Activated T-helper 17 cell treated with anti-CD3 and anti-CD28 coated beads, Interleukin-2, amount 50 U/mL, for 72 hours (primary cell): ENCODE results near the gene USP10. TPM values are rescaled to one million over a fixed set of nuclear protein-coding genes. Genes with fewer than 3 reads are reported as not detected.

ENCODE experiments used
- ATAC-seq: fragments of 150-1000 bp; cut with Tn5 transposase; replicated peaks from 2 replicates; pipeline ENCODE4 v1.10.0; 2021; ENCODE audit warnings: mild to moderate bottlenecking, moderate library complexity
- H3K27ac Mint-ChIP-seq: one replicate; pipeline ENCODE4 v1.8.0; 2022; ENCODE audit warnings: mixed read lengths
- H3K27me3 Mint-ChIP-seq: one replicate; pipeline ENCODE4 v1.8.0; 2022; ENCODE audit warnings: mixed read lengths
- H3K36me3 Mint-ChIP-seq: one replicate; pipeline ENCODE4 v1.8.0; 2022; ENCODE audit warnings: low read depth, mild to moderate bottlenecking, mixed read lengths
- H3K4me1 Mint-ChIP-seq: one replicate; pipeline ENCODE4 v1.8.0; 2022; ENCODE audit warnings: mixed read lengths
- H3K4me3 Mint-ChIP-seq: one replicate; pipeline ENCODE4 v1.8.0; 2022; ENCODE audit warnings: mild to moderate bottlenecking, mixed read lengths
- H3K9me3 Mint-ChIP-seq: one replicate; pipeline ENCODE4 v1.8.0; 2022; ENCODE audit warnings: mixed read lengths
- total RNA-seq, 2 donors: library from RNA; stranded (reverse); gene quantifications; one replicate each; pipeline ENCODE4 v1.2.3, GENCODE V29; 2022

Gene USP10
- total RNA-seq, 2 donors from 2014 or later: 93.4 to 127 TPM

DNA sequence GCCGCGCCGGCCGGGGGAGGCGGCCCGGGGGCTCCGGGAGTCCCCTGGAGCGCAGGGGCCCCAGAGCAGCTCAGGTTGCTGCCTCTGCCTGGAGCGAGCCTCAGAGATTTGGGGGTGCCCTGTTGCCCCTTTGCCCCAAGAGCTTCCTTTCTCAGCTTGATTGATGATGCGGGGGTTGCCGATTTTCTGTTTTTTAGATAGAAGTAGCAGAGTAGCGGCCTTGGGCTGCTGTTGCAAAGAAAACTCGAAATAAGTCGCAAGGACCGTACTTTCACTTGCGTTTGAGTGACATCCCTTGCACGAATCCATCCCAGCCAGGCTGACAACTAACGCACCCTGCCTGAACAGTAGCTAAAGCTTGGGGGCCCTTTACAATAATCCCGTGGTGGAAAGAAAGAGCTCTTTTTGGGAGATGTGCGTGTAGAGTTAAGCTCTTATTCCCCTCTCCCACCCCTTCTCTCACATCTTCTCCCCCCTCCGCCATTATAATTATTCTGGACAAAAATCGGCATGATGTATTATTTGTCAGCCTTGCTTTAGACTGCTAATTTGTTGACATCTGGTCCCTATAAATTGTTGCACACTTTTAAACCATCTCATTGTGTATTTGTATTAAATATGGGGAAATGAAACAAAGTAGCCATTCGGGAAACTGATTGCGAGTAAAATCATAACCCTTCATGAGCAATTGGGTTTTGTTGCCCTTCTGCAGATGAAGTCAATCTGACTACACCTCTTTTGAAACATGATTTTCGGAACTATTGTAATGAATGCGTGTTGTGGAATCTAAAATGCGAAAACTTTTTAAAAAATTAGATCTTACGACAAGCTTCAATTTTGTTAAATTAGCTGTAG is 873 bp downstream of the USP10 start:
- H3K4me3 Mint-ChIP-seq: peak overlapping the region; percentile 94
- no peaks in the 10 kb centered on the region for H3K27me3 Mint-ChIP-seq
- H3K36me3 Mint-ChIP-seq: peaks cover 33% of the 10 kb centered on the region
- peak overlapping the region; percentile 95 for H3K27ac Mint-ChIP-seq
- peaks cover 26% of the 10 kb centered on the region for H3K4me1 Mint-ChIP-seq
- peak; percentile 41 for ATAC-seq
- H3K9me3 Mint-ChIP-seq: no peaks in the 10 kb centered on the region

DNA sequence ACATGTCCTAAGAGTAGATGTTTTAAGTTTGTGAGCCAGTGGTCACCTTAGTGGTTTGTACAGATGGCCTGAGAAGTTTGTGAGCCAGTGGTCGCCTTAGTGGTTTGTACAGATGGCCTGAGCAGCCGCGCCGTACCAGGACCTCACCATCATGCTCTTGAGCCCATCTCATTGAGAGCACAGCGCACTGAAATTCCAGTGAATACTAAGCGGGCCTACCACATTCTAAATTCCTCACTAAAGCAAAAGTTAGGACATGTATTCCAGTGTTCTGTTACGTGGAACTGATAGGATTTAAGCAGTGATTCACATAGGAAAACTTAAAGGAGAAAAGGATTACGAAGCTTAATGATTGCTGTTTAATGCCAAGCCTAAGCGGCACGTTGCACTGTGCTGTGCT is 3.9 kb downstream of the USP10 start:
- H3K4me3 Mint-ChIP-seq: peak overlapping the region; percentile 41
- no peak overlapping the region for H3K27ac Mint-ChIP-seq
- no peaks in the 10 kb centered on the region for H3K9me3 Mint-ChIP-seq
- ATAC-seq: no peak
- peaks cover 33% of the 10 kb centered on the region for H3K4me1 Mint-ChIP-seq
- peaks cover 58% of the 10 kb centered on the region for H3K36me3 Mint-ChIP-seq
- no peaks in the 10 kb centered on the region for H3K27me3 Mint-ChIP-seq

DNA sequence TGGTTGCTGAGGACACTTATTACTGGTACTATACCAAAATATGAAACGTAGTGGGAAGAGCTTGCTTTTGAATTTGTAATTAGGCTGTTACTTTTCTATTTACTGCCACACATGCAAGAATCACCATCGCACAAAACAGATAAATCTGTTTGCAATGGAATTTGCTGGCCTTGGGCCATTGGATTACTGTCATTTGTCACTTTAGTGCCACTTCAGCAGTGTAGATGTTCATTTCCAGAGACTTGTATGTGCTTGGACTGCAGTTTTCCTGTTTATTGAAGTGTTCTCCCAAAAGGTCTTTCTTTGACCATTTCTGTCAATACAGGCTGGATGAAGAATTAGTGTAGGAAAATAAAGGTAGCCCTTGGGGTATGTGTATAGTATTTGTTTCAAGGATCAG is 4.5 kb downstream of the USP10 start:
- peaks cover 39% of the 10 kb centered on the region for H3K4me1 Mint-ChIP-seq
- ATAC-seq: no peak
- H3K27ac Mint-ChIP-seq: peak overlapping the region; percentile 10
- H3K4me3 Mint-ChIP-seq: peak overlapping the region; percentile 19
- no peaks in the 10 kb centered on the region for H3K9me3 Mint-ChIP-seq
- H3K36me3 Mint-ChIP-seq: peaks cover 64% of the 10 kb centered on the region
- H3K27me3 Mint-ChIP-seq: no peaks in the 10 kb centered on the region

DNA sequence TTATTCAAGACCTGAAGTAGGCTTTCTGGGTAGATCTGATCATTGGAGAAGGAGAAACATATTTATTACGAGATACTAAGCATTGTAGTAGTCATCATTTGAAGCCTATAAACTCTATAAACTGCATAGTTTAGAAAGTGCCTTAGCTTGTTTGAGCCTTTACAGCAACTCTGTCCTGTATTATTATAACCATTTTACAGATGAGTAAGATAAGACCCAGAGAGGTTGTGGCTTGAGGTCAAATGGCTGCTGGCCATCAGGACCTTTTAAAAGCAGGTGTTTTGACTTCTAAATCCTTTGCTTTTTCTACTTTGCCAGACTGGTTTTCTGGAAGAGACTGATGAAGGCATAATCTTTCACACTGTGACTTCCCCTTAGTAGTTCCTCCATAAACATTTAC is 7.1 kb downstream of the USP10 start:
- no peak for ATAC-seq
- H3K4me1 Mint-ChIP-seq: peaks cover 44% of the 10 kb centered on the region
- no peaks in the 10 kb centered on the region for H3K9me3 Mint-ChIP-seq

DNA sequence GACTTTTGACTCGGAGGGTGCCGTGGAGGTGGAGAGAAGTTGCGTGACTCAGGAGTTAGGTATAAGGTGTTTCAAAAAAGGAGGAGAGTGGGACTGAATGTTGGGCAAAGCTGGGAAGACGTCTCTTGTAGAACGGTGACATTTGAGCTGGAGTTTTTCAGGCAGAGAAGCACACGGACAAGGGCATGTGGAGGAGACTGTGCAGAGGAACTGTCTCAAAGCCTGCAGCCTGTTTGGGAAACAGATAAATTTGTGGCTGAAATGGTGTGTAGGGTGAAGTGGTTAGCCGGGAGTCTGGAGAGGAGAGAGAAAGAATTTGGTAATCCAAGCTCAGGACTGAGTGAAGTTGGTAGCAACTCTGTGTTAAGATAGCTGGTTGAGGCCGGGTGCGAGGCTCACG is 9.8 kb downstream of the USP10 start:
- Mint-ChIP-seq H3K4me1 (peaks cover 47% of the 10 kb centered on the region), H3K27ac (peak overlapping the region; percentile 12), H3K36me3 (peaks cover 72% of the 10 kb centered on the region), H3K27me3 (no peaks in the 10 kb centered on the region), H3K9me3 (no peaks in the 10 kb centered on the region), H3K4me3 (no peak overlapping the region)
- ATAC-seq: no peak

More for the DNA sequence above, 7.1 kb downstream of the USP10 start:
- Mint-ChIP-seq H3K4me3 (no peak overlapping the region), H3K36me3 (peaks cover 76% of the 10 kb centered on the region), H3K27me3 (no peaks in the 10 kb centered on the region), H3K27ac (no peak overlapping the region)

DNA sequence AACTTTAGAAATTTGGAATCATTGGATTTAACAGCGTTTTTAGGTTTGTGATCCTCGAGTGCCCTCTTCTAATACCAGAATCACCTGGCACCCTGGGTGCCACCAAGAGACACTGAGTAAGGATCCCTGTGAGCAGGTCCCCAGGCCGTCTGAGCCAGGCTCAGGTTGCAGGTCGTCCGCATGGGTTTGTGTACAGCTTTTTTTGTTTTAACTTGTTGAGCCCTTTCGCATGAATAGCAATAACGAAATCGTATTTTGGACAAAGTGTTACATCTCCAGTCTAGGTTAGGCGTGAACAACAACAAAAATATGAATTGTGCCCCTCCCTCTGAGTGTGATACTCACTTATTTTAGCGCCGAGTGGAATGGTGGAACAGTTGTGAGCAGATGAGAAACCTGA is 10.9 kb downstream of the USP10 start:
- Mint-ChIP-seq H3K4me3 (no peak overlapping the region), H3K36me3 (peaks cover 68% of the 10 kb centered on the region), H3K4me1 (peaks cover 46% of the 10 kb centered on the region), H3K9me3 (no peaks in the 10 kb centered on the region), H3K27me3 (no peaks in the 10 kb centered on the region), H3K27ac (no peak overlapping the region)
- ATAC-seq: no peak

DNA sequence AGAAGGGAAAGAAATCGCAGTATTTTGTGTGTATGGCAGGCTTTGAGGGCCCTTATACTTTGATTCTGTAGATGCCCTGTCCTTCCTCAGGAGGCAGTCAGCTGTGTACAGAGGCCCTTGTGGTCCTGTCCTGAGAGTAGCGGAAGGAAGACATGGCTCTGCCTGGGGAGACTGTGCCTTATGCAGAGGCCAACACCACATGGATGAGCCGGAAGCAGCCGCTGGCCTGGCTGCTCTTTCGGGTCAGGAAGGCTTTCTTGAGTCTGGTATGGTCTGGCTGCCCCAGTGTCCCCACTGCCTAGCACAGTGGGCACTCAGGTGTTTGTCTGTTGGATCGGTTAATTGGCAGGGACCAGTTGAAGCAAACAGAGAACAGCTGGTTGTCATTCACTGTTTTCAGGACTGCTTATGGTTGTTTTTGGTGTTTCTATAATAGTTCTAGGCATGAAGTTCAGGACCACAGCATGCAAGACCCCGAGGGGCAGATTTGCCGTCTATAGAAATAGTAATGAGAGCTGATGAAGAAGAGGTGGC is 12.4 kb downstream of the USP10 start:
- Mint-ChIP-seq H3K4me1 (peaks cover 47% of the 10 kb centered on the region), H3K27ac (peak overlapping the region; percentile 49), H3K27me3 (no peaks in the 10 kb centered on the region), H3K9me3 (no peaks in the 10 kb centered on the region), H3K36me3 (peaks cover 65% of the 10 kb centered on the region), H3K4me3 (no peak overlapping the region)
- ATAC-seq: no peak

DNA sequence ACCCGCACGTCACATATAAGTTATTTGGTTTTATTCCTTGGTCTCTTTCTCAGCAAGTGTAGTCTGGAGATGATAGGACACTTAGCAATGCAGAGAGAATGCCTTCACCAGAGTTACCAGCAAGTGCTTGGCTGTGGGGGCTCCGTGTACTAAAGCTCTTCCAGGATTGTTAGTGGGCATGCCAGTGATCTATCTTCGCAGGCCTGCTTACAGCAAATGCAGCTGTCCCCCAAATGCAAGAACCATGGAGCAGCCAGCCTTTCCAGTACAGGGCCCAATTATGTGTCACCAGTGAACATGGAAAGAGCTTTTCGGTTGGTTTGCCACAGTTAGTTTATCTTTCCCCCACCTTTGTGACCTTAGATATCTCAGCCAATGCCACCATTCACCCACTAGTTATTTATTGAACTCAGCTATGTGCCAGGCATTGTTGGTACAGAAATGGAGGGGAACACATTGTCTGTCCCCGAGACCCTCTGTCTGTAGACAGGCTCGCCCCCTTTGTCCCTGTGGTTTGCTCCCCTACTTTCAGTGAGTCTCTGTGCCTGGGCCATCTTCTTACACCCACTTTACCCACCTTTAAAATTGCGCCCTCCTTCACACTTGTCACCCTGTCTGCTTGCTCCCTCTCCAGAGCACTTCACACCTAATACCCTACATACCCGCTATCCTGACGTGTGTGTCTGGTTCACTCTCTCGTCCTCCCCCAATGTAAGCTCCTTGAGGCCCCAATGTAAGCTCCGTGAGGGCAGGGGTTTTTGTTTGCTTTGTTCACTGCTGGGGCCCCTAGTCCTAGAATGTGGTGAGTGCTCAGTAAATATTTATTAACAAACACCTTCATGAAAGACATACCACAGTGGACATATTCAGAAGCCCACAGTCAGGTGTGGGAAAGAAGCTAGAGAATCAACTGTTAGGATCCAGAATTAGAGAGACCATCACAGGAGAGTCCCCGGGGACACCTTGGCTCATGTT is 13.3 kb downstream of the USP10 start:
- Mint-ChIP-seq H3K4me1 (peaks cover 50% of the 10 kb centered on the region), H3K27me3 (no peaks in the 10 kb centered on the region), H3K9me3 (no peaks in the 10 kb centered on the region), H3K36me3 (peaks cover 64% of the 10 kb centered on the region), H3K4me3 (no peak overlapping the region), H3K27ac (peak overlapping the region; percentile 70)
- no peak for ATAC-seq

DNA sequence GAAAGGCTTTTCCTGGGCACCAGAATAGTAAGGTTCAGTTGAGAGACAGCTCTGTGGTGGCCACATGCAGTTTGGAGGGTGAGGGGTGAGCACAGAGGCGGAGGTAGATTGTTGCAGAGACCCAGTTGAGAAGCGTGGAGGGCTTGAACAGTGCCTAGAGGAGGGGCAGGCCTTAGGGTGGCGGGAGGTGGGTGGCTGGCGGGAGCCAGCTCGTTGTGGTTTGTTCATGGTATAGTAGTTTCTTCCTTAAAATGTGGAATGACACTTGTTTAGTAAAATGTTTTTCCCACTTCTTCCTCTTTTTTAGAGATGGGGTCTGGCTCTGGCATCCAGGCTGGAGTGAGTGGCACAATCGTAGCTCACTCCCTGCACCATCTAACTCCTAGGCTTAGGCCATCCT is 14.2 kb downstream of the USP10 start:
- Mint-ChIP-seq H3K27me3 (no peaks in the 10 kb centered on the region), H3K9me3 (no peaks in the 10 kb centered on the region), H3K4me1 (peaks cover 45% of the 10 kb centered on the region), H3K4me3 (no peak overlapping the region), H3K27ac (peak overlapping the region; percentile 70), H3K36me3 (peaks cover 57% of the 10 kb centered on the region)
- ATAC-seq: no peak

DNA sequence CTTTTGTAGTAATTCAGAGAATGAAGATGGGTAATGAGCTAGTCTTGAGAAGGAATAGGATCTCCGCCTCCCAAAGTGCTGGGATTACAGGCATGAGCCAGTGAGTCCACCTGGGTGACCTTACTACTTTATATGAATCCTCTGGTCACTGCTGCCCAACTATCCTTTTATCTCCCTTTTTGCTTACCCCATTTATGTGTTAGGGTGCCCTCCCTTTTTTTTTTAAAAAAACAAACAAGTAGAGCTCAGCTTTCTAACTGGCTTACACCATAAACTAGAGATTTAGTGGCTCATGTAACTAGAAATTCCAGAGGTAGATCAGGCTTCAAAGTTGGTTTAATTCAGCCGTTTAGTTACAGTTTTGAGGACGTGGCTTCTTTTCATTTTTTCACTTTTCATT is 15.6 kb downstream of the USP10 start:
- Mint-ChIP-seq H3K4me1 (peaks cover 38% of the 10 kb centered on the region), H3K4me3 (no peak overlapping the region), H3K36me3 (peaks cover 56% of the 10 kb centered on the region), H3K27ac (peak overlapping the region; percentile 65), H3K27me3 (no peaks in the 10 kb centered on the region), H3K9me3 (no peaks in the 10 kb centered on the region)
- ATAC-seq: no peak

DNA sequence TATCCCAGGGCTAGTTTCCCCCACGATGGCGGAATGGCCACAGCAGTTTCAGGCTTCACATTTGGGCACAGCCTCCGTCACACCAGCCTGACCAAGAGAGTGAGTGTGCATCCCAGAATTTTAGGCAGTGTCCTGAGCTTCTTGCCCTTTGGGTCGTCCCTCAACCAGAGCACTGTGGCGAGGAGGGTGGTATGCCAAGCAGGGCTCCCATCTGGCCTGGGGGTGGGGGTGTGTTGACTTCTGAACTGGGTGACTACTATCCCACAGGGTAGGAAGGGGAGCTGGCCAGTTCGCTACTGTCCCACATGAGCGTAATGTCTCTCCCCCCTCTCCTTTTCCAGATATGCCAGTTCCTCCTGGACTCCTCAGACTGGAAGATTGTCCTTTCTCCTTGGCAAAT is 16.1 kb downstream of the USP10 start:
- ATAC-seq: no peak

DNA sequence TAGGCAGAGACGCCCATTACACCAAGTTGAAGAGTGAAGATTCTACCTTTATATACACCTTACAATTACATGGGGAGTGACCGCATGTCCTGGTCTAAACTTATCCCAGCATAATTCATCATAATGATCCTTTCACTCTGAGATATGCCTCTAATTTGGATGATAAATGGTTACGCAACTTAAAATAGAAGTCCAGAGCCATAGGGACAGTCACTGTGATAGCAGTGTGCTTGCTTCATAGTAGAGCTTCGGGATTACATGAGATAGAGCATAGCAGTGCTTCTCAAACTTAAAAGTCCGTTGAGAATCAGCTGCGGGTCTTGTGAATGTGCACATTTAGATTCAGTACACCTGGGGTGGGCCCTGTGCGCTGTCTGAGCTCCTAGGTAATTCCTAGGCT is 16.9 kb downstream of the USP10 start:
- no peak for ATAC-seq
- H3K4me1 Mint-ChIP-seq: peaks cover 38% of the 10 kb centered on the region
- H3K9me3 Mint-ChIP-seq: no peaks in the 10 kb centered on the region
- no peak overlapping the region for H3K27ac Mint-ChIP-seq
- peaks cover 57% of the 10 kb centered on the region for H3K36me3 Mint-ChIP-seq
- H3K27me3 Mint-ChIP-seq: no peaks in the 10 kb centered on the region
- H3K4me3 Mint-ChIP-seq: no peak overlapping the region

More for the DNA sequence above, 16.1 kb downstream of the USP10 start:
- H3K27ac Mint-ChIP-seq: peak overlapping the region; percentile 65
- peaks cover 38% of the 10 kb centered on the region for H3K4me1 Mint-ChIP-seq
- no peaks in the 10 kb centered on the region for H3K9me3 Mint-ChIP-seq
- H3K4me3 Mint-ChIP-seq: no peak overlapping the region
- no peaks in the 10 kb centered on the region for H3K27me3 Mint-ChIP-seq
- H3K36me3 Mint-ChIP-seq: peaks cover 56% of the 10 kb centered on the region

DNA sequence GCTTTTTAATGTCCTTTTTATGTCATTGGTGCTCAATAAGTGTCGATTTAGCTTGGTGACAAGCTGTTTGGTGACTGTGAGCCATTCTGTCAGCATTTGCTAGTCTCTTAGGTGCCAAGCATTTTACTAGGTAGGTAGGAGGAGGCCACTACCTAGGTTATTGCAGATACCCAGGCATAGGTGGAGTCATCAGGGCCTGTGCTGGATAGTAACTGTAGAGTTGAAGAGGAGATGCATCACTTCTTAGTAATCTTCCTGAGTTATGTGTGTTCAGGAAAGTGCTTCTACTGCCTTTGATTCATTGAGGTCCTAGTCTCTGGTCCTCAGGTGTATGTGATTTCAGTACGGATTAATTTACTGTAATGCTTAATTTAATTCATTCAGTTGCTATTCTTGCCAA is 17.7 kb downstream of the USP10 start:
- Mint-ChIP-seq H3K9me3 (no peaks in the 10 kb centered on the region), H3K27ac (peak overlapping the region; percentile 73), H3K4me3 (peak overlapping the region; percentile 39), H3K27me3 (no peaks in the 10 kb centered on the region), H3K4me1 (peaks cover 41% of the 10 kb centered on the region), H3K36me3 (peaks cover 61% of the 10 kb centered on the region)
- peak; percentile 77 for ATAC-seq

DNA sequence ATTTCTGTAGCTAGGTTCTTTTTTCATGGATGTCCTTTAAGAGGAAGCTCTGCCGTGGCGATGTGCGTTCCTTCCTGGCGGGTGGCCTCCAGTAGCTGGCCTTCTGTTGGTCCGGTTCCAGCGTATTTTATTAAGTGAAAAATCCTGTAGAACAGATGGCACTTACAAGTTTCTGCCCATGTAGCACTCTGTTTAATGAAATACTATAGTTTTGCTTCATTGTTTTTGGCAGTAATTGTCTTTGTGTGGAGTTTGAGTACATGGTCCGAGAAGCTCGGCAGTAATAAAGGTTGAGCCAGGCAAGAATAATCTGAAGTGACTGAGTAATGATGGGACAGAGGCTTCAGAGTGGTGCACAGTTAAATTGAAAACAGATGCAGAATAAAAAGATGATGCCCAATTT is 20.4 kb downstream of the USP10 start:
- no peak overlapping the region for H3K4me3 Mint-ChIP-seq
- H3K4me1 Mint-ChIP-seq: peaks cover 32% of the 10 kb centered on the region
- no peak for ATAC-seq
- no peak overlapping the region for H3K27ac Mint-ChIP-seq
- H3K27me3 Mint-ChIP-seq: no peaks in the 10 kb centered on the region
- peaks cover 59% of the 10 kb centered on the region for H3K36me3 Mint-ChIP-seq
- no peaks in the 10 kb centered on the region for H3K9me3 Mint-ChIP-seq
